DOHH2 (cell line): ENCODE data around the gene ROBO1.

ENCODE experiments used
- H3F3A ChIP-seq: fragments of 200-600 bp; sonication (generic), shearing (Covaris generic); 2 replicates; pipeline ENCODE4 v1.6.0; 2016; ENCODE audit warnings: antibody characterized with exemption, mild to moderate bottlenecking; ENCODE audit not compliant: control insufficient read depth, insufficient read depth
- H3K27ac ChIP-seq: fragments of 200-600 bp; sonication (generic); 2 replicates; pipeline ENCODE4 v1.5.1; 2014; ENCODE audit warnings: low read depth, mild to moderate bottlenecking, low read length, moderate library complexity
- H3K27me3 ChIP-seq: fragments of 200-600 bp; sonication (generic); 2 replicates; pipeline ENCODE4 v1.6.1; 2014; ENCODE audit warnings: mild to moderate bottlenecking, low read length, mixed read lengths; ENCODE audit not compliant: control insufficient read depth
- H3K36me3 ChIP-seq: fragments of 200-600 bp; sonication (generic); 2 replicates; pipeline ENCODE4 v1.6.1; 2014; ENCODE audit warnings: mild to moderate bottlenecking, low read length, moderate library complexity, mixed read lengths; ENCODE audit not compliant: control insufficient read depth
- H3K4me1 ChIP-seq: fragments of 200-600 bp; sonication (generic); 2 replicates; pipeline ENCODE4 v1.6.1; 2014; ENCODE audit warnings: mild to moderate bottlenecking, low read length, mixed read lengths; ENCODE audit not compliant: control insufficient read depth
- H3K4me2 ChIP-seq: fragments of 200-600 bp; sonication (generic); 2 replicates; pipeline ENCODE4 v1.6.0; 2014; ENCODE audit warnings: mild to moderate bottlenecking, low read length, moderate library complexity
- H3K4me3 ChIP-seq: fragments of 200-600 bp; sonication (generic); 2 replicates; pipeline ENCODE4 v1.5.1; 2014; ENCODE audit warnings: mild to moderate bottlenecking, low read length, mixed read lengths
- H3K79me2 ChIP-seq: fragments of 200-600 bp; sonication (generic); 2 replicates; pipeline ENCODE4 v1.6.1; 2014; ENCODE audit warnings: mild to moderate bottlenecking, low read length, mixed read lengths; ENCODE audit not compliant: control insufficient read depth
- H3K9me2 ChIP-seq: fragments of 200-600 bp; sonication (generic); replicated peaks from 2 replicates; pipeline ENCODE4 v1.6.1; 2014; ENCODE audit warnings: mild to moderate bottlenecking, low read length, mixed read lengths; ENCODE audit not compliant: control insufficient read depth
- H3K9me3 ChIP-seq: fragments of 200-600 bp; sonication (generic); 2 replicates; pipeline ENCODE4 v1.6.1; 2014; ENCODE audit warnings: antibody characterized with exemption, low read length, mixed read lengths; ENCODE audit not compliant: control insufficient read depth, insufficient read depth
- H4K20me1 ChIP-seq: fragments of 200-600 bp; sonication (generic); 2 replicates; pipeline ENCODE4 v1.6.0; 2014; ENCODE audit warnings: low read depth, mild to moderate bottlenecking, antibody characterized with exemption, low read length, moderate library complexity; ENCODE audit not compliant: control insufficient read depth, insufficient read depth
- EZH2phosphoT487 ChIP-seq: fragments of 200-600 bp; sonication (generic); IDR thresholded peaks from 2 replicates; pipeline ENCODE4 v1.6.1; 2017; ENCODE audit warnings: borderline replicate concordance, mild to moderate bottlenecking, antibody characterized with exemption, low read length, moderate library complexity, mixed read lengths
- TF ChIP-seq, protein P1 (sequence below): fragments of 200-600 bp; sonication (generic); IDR thresholded peaks from one replicate; pipeline ENCODE4 v1.5.1; 2014; ENCODE audit warnings: antibody characterized with exemption, mild to moderate bottlenecking, low read depth, low read length; ENCODE audit not compliant: poor library complexity, severe bottlenecking

The ROBO1 gene

GRCh38 chr3:79247725-79248043 lies 520.1 kb downstream of the ROBO1 start:
- H3K4me1 ChIP-seq, result no peaks in the 10 kb centered on the region
- H4K20me1 ChIP-seq, result no peaks in the 10 kb centered on the region
- TF ChIP-seq EZH2phosphoT487, result no peak
- TF ChIP-seq, protein P1, sequence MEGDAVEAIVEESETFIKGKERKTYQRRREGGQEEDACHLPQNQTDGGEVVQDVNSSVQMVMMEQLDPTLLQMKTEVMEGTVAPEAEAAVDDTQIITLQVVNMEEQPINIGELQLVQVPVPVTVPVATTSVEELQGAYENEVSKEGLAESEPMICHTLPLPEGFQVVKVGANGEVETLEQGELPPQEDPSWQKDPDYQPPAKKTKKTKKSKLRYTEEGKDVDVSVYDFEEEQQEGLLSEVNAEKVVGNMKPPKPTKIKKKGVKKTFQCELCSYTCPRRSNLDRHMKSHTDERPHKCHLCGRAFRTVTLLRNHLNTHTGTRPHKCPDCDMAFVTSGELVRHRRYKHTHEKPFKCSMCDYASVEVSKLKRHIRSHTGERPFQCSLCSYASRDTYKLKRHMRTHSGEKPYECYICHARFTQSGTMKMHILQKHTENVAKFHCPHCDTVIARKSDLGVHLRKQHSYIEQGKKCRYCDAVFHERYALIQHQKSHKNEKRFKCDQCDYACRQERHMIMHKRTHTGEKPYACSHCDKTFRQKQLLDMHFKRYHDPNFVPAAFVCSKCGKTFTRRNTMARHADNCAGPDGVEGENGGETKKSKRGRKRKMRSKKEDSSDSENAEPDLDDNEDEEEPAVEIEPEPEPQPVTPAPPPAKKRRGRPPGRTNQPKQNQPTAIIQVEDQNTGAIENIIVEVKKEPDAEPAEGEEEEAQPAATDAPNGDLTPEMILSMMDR, result no peak
- H3K79me2 ChIP-seq, result no peaks in the 10 kb centered on the region
- no peaks in the 10 kb centered on the region for H3K36me3 ChIP-seq
- H3K9me3 ChIP-seq, result no peaks in the 10 kb centered on the region
- no peaks in the 10 kb centered on the region for H3F3A ChIP-seq
- H3K4me2 ChIP-seq, result no peak overlapping the region
- H3K4me3 ChIP-seq, result no peak overlapping the region
- no peaks in the 10 kb centered on the region for H3K27me3 ChIP-seq
- no peak overlapping the region for H3K27ac ChIP-seq
- no peaks in the 10 kb centered on the region for H3K9me2 ChIP-seq

DNA sequence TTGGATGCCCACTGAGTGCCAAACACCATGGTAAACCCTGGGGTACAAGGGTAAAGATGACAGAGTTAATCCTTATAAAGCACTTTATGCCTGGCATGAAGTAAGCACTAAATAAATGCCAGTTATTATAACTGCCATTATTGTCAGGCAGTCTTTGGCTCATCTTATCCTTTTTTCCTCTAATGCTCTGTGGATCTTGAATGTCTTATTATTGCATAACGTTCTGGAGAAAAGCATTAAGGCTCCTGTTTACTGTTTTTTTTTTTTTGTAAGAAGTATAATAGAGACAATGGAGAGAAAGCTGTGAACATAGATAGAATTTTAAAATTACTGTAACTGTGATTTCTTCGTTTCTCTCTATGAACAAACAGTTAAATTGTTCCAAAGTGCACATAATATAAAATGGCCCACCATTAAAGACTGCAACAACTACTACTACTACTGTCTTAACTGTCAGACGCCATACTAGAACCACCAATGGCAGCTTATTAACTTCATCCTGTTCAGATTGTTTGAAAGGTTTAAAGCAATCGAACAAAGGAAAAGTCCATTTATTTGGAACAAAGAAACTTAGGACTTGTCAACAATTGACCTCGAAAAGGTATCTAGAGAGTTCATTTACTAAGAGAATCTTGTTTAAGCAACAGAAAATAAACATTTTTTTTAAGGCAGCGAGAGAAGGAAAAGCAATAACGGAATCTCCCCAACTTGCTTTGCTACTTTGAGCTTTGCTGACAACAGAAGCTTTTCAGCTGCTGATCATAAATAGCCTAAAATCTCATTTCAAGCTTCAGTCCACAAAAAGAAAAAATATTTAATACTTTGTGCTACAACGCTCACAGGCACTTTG lies 520.7 kb downstream of the ROBO1 start:
- no peaks in the 10 kb centered on the region for H3K9me2 ChIP-seq
- H3K79me2 ChIP-seq, result no peaks in the 10 kb centered on the region
- no peaks in the 10 kb centered on the region for H4K20me1 ChIP-seq
- no peak overlapping the region for H3K27ac ChIP-seq
- TF ChIP-seq, protein P1, result no peak
- H3K4me3 ChIP-seq, result no peak overlapping the region
- H3K27me3 ChIP-seq, result no peaks in the 10 kb centered on the region
- H3F3A ChIP-seq, result no peaks in the 10 kb centered on the region
- no peaks in the 10 kb centered on the region for H3K9me3 ChIP-seq
- H3K4me1 ChIP-seq, result no peaks in the 10 kb centered on the region
- H3K4me2 ChIP-seq, result no peak overlapping the region
- no peaks in the 10 kb centered on the region for H3K36me3 ChIP-seq

DNA sequence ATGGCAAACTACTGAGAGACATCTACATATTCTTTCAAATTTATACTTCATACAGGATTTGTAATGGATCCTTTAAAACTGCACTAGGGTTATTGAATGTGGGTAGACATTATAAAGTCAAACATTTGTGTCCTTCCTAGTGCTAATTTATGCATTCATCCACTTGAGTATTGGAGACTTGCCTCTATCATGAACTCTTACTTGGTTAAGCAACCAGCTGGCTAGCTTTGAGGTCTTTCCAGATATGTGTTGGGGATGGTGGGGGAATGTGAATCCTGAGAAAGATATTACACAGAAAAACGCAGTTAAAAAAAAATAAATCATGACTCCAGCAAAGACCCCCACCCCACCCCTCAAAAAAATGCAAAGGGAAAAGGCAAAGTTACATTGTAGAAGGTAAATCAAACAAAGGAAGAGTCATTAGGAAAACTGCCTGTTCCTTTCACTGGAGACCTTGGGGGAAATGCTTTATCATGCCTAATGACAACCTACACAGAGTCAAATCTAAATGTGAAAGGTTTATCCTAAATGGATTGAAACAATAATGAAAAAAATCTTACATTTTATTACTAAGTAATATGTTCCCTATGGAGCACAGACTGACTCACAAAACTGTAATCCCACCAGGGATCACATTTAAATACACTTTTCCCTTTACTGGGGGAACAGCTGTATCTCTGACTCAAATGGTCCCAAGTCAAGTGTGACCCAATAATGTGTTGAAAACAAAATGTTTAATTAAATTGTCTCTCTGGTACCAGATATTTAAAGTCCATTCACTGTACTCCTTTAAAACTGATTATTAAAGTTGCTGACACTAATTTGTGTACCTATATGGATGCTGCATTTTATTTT lies 522.3 kb downstream of the ROBO1 start:
- Histone ChIP-seq H3F3A (no peaks in the 10 kb centered on the region), H3K36me3 (no peaks in the 10 kb centered on the region), H3K4me1 (no peaks in the 10 kb centered on the region), H3K4me2 (no peak overlapping the region), H3K9me2 (no peaks in the 10 kb centered on the region), H3K4me3 (no peak overlapping the region), H3K9me3 (no peaks in the 10 kb centered on the region), H3K27me3 (no peaks in the 10 kb centered on the region), H3K27ac (no peak overlapping the region), H4K20me1 (no peaks in the 10 kb centered on the region), H3K79me2 (no peaks in the 10 kb centered on the region)
- TF ChIP-seq, protein P1, result no peak
- no peak for TF ChIP-seq EZH2phosphoT487
